HEK293 (cell line): Measurements from ENCODE around the gene SNCAIP.

Experiments used
- CTCF ChIA-PET: fragments of 350-600 bp; formaldehyde crosslinking; extraction: SDS; loops from one replicate; lab custom pipeline; 2021; ENCODE audit warnings: antibody characterized with exemption; lab: Yijun Ruan, JAX
- POLR2A ChIA-PET: fragments of 300-600 bp; formaldehyde crosslinking; extraction: SDS; loops from one replicate; lab custom pipeline; 2020; ENCODE audit warnings: antibody characterized with exemption, inconsistent platforms; lab: Yijun Ruan, JAX
- H3K27ac ChIP-seq: fragments of 200-500 bp; sonication (Bioruptor generic); 2 replicates; pipeline ENCODE4 v1.5.1; 2014; ENCODE audit warnings: low read depth, low read length, control low read depth, inconsistent platforms; ENCODE audit errors: extremely low read depth
- H3K36me3 ChIP-seq, 2 experiments: fragments of 200-500 bp in 1 of 2; sonication (Bioruptor generic) in 1 of 2; 1 replicate in 1 of 2; 2 replicates in 1 of 2; pipeline ENCODE4 v1.5.1; 2014 to 2017; ENCODE audit warnings: inconsistent platforms in 2 of 2, low read length in 2 of 2; ENCODE audit not compliant: control insufficient read depth in 2 of 2, insufficient read depth in 1 of 2
- H3K4me1 ChIP-seq: fragments of 200-500 bp; sonication (Bioruptor generic); 2 replicates; pipeline ENCODE4 v1.5.1; 2014; ENCODE audit warnings: mild to moderate bottlenecking, low read length, inconsistent platforms; ENCODE audit not compliant: control insufficient read depth, insufficient read depth
- H3K4me3 ChIP-seq: 2 replicates; pipeline ENCODE4 v1.5.1; 2011; ENCODE audit warnings: low read depth, mild to moderate bottlenecking, control low read depth, low read length, moderate library complexity
- H3K9me3 ChIP-seq: fragments of 200-500 bp; sonication (Bioruptor generic); 2 replicates; pipeline ENCODE4 v1.5.1; 2014; ENCODE audit warnings: low read depth, low read length, inconsistent platforms; ENCODE audit not compliant: control insufficient read depth, insufficient read depth
- GLI2 ChIP-seq: fragments of 450-650 bp; formaldehyde crosslinking; IDR thresholded peaks from 2 replicates; pipeline ENCODE4; 2017; ENCODE audit warnings: missing biosample characterization, missing genetic modification characterization, low read depth, borderline replicate concordance
- GLI4 ChIP-seq: fragments of 450-650 bp; formaldehyde crosslinking; IDR thresholded peaks from 2 replicates; pipeline ENCODE4 v1.5.1; 2016; ENCODE audit warnings: missing biosample characterization, missing genetic modification characterization
- GLIS2 ChIP-seq: fragments of 450-650 bp; formaldehyde crosslinking; IDR thresholded peaks from 2 replicates; pipeline ENCODE4 v1.5.1; 2016; ENCODE audit warnings: missing biosample characterization, missing genetic modification characterization
- IKZF3 ChIP-seq: fragments of 450-650 bp; IDR thresholded peaks from 2 replicates; pipeline ENCODE4 v1.5.0; 2018; ENCODE audit warnings: missing biosample characterization, mild to moderate bottlenecking, missing genetic modification characterization, moderate library complexity
- SALL2 ChIP-seq: fragments of 450-650 bp; formaldehyde crosslinking; IDR thresholded peaks from 2 replicates; pipeline ENCODE4 v1.5.0; 2017; ENCODE audit warnings: missing biosample characterization, mild to moderate bottlenecking, missing genetic modification characterization, borderline replicate concordance
- SP7 ChIP-seq: fragments of 450-650 bp; formaldehyde crosslinking; IDR thresholded peaks from 2 replicates; pipeline ENCODE4 v1.5.1; 2016; ENCODE audit warnings: missing biosample characterization, missing genetic modification characterization
- WT1 ChIP-seq: fragments of 450-650 bp; formaldehyde crosslinking; IDR thresholded peaks from 2 replicates; pipeline ENCODE4 v1.5.1; 2016; ENCODE audit warnings: missing biosample characterization, missing genetic modification characterization
- ZBTB26 ChIP-seq: fragments of 450-650 bp; formaldehyde crosslinking; optimal IDR thresholded peaks from 2 replicates; pipeline ENCODE3; 2016; ENCODE audit warnings: missing biosample characterization, mild to moderate bottlenecking, missing genetic modification characterization
- ZFP69B ChIP-seq: fragments of 450-650 bp; formaldehyde crosslinking; IDR thresholded peaks from 2 replicates; pipeline ENCODE4 v1.5.1; 2016; ENCODE audit warnings: missing biosample characterization, missing genetic modification characterization
- ZNF266 ChIP-seq: fragments of 450-650 bp; formaldehyde crosslinking; IDR thresholded peaks from 2 replicates; pipeline ENCODE4 v1.5.1; 2016; ENCODE audit warnings: missing biosample characterization, missing genetic modification characterization, low read depth
- ZNF311 ChIP-seq: fragments of 450-650 bp; formaldehyde crosslinking; IDR thresholded peaks from 2 replicates; pipeline ENCODE4 v1.5.1; 2017; ENCODE audit warnings: missing biosample characterization, missing genetic modification characterization, borderline replicate concordance
- ZNF391 ChIP-seq: fragments of 450-650 bp; formaldehyde crosslinking; IDR thresholded peaks from 2 replicates; pipeline ENCODE4 v1.5.1; 2016; ENCODE audit warnings: low read depth, missing biosample characterization, missing genetic modification characterization, borderline replicate concordance
- ZNF513 ChIP-seq: fragments of 450-650 bp; IDR thresholded peaks from 2 replicates; pipeline ENCODE4 v1.5.1; 2018; ENCODE audit warnings: missing biosample characterization, missing genetic modification characterization
- ZNF621 ChIP-seq: fragments of 450-650 bp; formaldehyde crosslinking; IDR thresholded peaks from 2 replicates; pipeline ENCODE4 v1.5.1; 2017; ENCODE audit warnings: missing biosample characterization, missing genetic modification characterization
- ZNF670 ChIP-seq: fragments of 450-650 bp; formaldehyde crosslinking; IDR thresholded peaks from 2 replicates; pipeline ENCODE4 v1.5.1; 2016; ENCODE audit warnings: missing biosample characterization, missing genetic modification characterization, low read depth
- ZNF707 ChIP-seq: fragments of 450-650 bp; formaldehyde crosslinking; IDR thresholded peaks from 2 replicates; pipeline ENCODE4 v1.5.1; 2016; ENCODE audit warnings: missing biosample characterization, missing genetic modification characterization
- ZNF843 ChIP-seq: fragments of 450-650 bp; formaldehyde crosslinking; IDR thresholded peaks from 2 replicates; pipeline ENCODE4 v1.5.1; 2016; ENCODE audit warnings: missing biosample characterization, missing genetic modification characterization
- TF ChIP-seq, protein P1 (sequence below): fragments of 450-650 bp; formaldehyde crosslinking; IDR thresholded peaks from 2 replicates; pipeline ENCODE4; 2016; ENCODE audit warnings: missing biosample characterization, missing genetic modification characterization
- TF ChIP-seq, protein P2 (sequence below): fragments of 450-650 bp; formaldehyde crosslinking; IDR thresholded peaks from 2 replicates; pipeline ENCODE4 v1.5.1; 2016; ENCODE audit warnings: missing biosample characterization, missing genetic modification characterization

Gene SNCAIP

DNA sequence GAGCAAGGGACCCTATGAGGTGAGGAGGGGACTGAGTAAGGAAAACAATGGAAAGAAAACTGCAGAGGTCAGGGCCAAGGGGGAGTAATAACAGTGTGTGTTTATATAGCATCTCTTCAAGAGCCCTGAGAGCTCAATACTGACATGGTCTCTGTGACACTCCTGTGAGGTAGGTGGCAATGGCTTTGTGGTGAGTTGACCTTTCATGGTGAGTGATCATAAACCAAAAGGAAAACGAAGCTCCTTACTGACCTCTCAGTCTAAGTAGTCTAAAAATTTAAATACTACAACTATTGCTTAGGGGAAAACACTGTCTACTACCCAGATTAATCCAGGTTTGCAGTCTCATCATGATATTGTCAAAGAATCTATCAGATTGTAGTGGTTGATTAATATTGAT is 130.9 kb downstream of the SNCAIP start:
- Histone ChIP-seq H3K4me1 (no peaks in the 10 kb centered on the region; the same call in 1 of the 2 replicates), H3K36me3 (peaks cover 0 to 9% of the 10 kb centered on the region in 2 experiments; a peak in 1 of 3 replicates), H3K27ac (no peak overlapping the region), H3K4me3 (no peak overlapping the region), H3K9me3 (no peaks in the 10 kb centered on the region)
- TF ChIP-seq ZNF621 (tag by site-specific recombination) (no peak), GLI4 (tag by site-specific recombination) (no peak), SALL2 (tag by site-specific recombination) (no peak), SP7 (tag by site-specific recombination) (no peak), ZNF513 (tag by site-specific recombination) (no peak)
- ChIA-PET CTCF (interaction anchor here (0.6 to 1.0 kb wide), 2 partner anchors 53 to 55 kb away, joined by 3 read pairs; no protein-coding TSS in a partner anchor), POLR2A (no interaction called here)

GRCh38 chr5:122444411-122444810 is 132.4 kb downstream of the SNCAIP start:
- ChIA-PET POLR2A (no interaction called here), CTCF (interaction anchor here (1.0 kb wide), 1 partner anchor 11 kb away, joined by 3 read pairs; no protein-coding TSS in a partner anchor)
- H3K9me3 ChIP-seq, result no peaks in the 10 kb centered on the region
- H3K4me3 ChIP-seq, result no peak overlapping the region
- TF ChIP-seq IKZF3 (tag by site-specific recombination) (no peak), ZBTB26 (tag by site-specific recombination) (no peak), ZNF266 (tag by site-specific recombination) (no peak), ZNF391 (tag by site-specific recombination) (no peak), GLI2 (tag by site-specific recombination) (no peak), ZNF670 (tag by site-specific recombination) (no peak), ZNF843 (tag by site-specific recombination) (no peak), WT1 (tag by site-specific recombination) (no peak), ZFP69B (no peak), ZNF311 (no peak), GLIS2 (tag by site-specific recombination) (no peak), ZNF707 (tag by site-specific recombination) (no peak)
- TF ChIP-seq, protein P1, sequence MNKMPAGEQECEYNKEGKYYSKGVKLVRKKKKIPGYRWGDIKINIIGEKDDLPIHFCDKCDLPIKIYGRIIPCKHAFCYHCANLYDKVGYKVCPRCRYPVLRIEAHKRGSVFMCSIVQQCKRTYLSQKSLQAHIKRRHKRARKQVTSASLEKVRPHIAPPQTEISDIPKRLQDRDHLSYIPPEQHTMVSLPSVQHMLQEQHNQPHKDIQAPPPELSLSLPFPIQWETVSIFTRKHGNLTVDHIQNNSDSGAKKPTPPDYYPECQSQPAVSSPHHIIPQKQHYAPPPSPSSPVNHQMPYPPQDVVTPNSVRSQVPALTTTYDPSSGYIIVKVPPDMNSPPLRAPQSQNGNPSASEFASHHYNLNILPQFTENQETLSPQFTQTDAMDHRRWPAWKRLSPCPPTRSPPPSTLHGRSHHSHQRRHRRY (tag by site-specific recombination), result no peak
- TF ChIP-seq, protein P2, sequence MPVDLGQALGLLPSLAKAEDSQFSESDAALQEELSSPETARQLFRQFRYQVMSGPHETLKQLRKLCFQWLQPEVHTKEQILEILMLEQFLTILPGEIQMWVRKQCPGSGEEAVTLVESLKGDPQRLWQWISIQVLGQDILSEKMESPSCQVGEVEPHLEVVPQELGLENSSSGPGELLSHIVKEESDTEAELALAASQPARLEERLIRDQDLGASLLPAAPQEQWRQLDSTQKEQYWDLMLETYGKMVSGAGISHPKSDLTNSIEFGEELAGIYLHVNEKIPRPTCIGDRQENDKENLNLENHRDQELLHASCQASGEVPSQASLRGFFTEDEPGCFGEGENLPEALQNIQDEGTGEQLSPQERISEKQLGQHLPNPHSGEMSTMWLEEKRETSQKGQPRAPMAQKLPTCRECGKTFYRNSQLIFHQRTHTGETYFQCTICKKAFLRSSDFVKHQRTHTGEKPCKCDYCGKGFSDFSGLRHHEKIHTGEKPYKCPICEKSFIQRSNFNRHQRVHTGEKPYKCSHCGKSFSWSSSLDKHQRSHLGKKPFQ (tag by site-specific recombination), result no peak
- no peaks in the 10 kb centered on the region; the same call in 1 of the 2 replicates for H3K4me1 ChIP-seq
- no peak overlapping the region for H3K27ac ChIP-seq
- H3K36me3 ChIP-seq, result peaks cover 0 to 9% of the 10 kb centered on the region in 2 experiments; a peak in 1 of 3 replicates
